Smooth muscle cell (in vitro differentiated cells): ENCODE measurements around the gene MAGEB3. TPM values are rescaled to one million over a fixed set of nuclear protein-coding genes. Genes with fewer than 3 reads are reported as not detected.

Source experiments
- DNase-seq: peaks from one replicate; lab custom pipeline; 2025; ENCODE audit not compliant: unreplicated experiment; lab: John Stamatoyannopoulos, UW
- H2AFZ ChIP-seq: fragments of 200-600 bp; sonication (generic); 2 replicates; pipeline ENCODE4 v1.6.0; 2016; ENCODE audit warnings: antibody characterized with exemption, low read depth, mild to moderate bottlenecking
- H3F3A ChIP-seq: fragments of 200-600 bp; sonication (generic); 2 replicates; pipeline ENCODE4 v1.6.0; 2017; ENCODE audit warnings: antibody characterized with exemption, low read depth
- H3K27ac ChIP-seq: fragments of 200-600 bp; sonication (generic); 2 replicates; pipeline ENCODE4 v1.5.1; 2016; ENCODE audit warnings: low read depth, mild to moderate bottlenecking
- H3K27me3 ChIP-seq: fragments of 200-600 bp; sonication (generic); 2 replicates; pipeline ENCODE4 v1.6.1; 2016; ENCODE audit warnings: low read depth, mild to moderate bottlenecking
- H3K36me3 ChIP-seq: fragments of 200-600 bp; sonication (generic); 2 replicates; pipeline ENCODE4 v1.5.1; 2016; ENCODE audit warnings: low read depth
- H3K4me1 ChIP-seq: fragments of 200-600 bp; sonication (generic); 2 replicates; pipeline ENCODE4 v1.5.1; 2016; ENCODE audit warnings: low read depth
- H3K4me2 ChIP-seq: fragments of 200-600 bp; sonication (generic); 2 replicates; pipeline ENCODE4 v1.6.0; 2016; ENCODE audit warnings: mild to moderate bottlenecking
- H3K4me3 ChIP-seq: fragments of 200-600 bp; sonication (generic); 2 replicates; pipeline ENCODE4 v1.5.1; 2016; ENCODE audit warnings: mild to moderate bottlenecking
- H3K79me2 ChIP-seq: fragments of 200-600 bp; sonication (generic); 2 replicates; pipeline ENCODE4 v1.6.0; 2016; ENCODE audit warnings: low read depth, mild to moderate bottlenecking
- H3K9ac ChIP-seq: fragments of 200-600 bp; sonication (generic); 2 replicates; pipeline ENCODE4 v1.6.0; 2016; ENCODE audit warnings: low read depth
- H3K9me3 ChIP-seq: fragments of 200-600 bp; sonication (generic); replicated peaks from 2 replicates; pipeline ENCODE4 v1.5.1; 2016; ENCODE audit warnings: low read depth
- H4K20me1 ChIP-seq: fragments of 200-600 bp; sonication (generic); 2 replicates; pipeline ENCODE4 v1.6.0; 2016; ENCODE audit warnings: low read depth
- CTCF ChIP-seq: fragments of 200-600 bp; sonication (generic); IDR thresholded peaks from 2 replicates; pipeline ENCODE4 v1.5.1; 2017; ENCODE audit warnings: borderline replicate concordance, mild to moderate bottlenecking, antibody characterized with exemption; ENCODE audit not compliant: insufficient read depth, poor library complexity, severe bottlenecking
- WGBS: methylation state at CpG from one replicate; pipeline ENCODE4 v1.1.7; 2016; ENCODE audit warnings: low lambda C conversion rate; 5-methylcytosine and 5-hydroxymethylcytosine counted together
- polyA plus RNA-seq: library from polyadenylated mRNA; unstranded; fragments of >200 nt; fragmentation: Nextera tagmentation; extraction: Ambion mirVana; gene quantifications from 2 replicates; pipeline ENCODE4 v1.2.1, GENCODE V29; 2016
- total RNA-seq: library from RNA; depleted of rRNA; stranded (reverse); fragments of >200 nt; gene quantifications from 2 replicates; pipeline ENCODE4 v1.2.3, GENCODE V29; 2014

MAGEB3 gene
- total and polyA plus RNA-seq, 2 experiments from 2014 or later: not detected

DNA sequence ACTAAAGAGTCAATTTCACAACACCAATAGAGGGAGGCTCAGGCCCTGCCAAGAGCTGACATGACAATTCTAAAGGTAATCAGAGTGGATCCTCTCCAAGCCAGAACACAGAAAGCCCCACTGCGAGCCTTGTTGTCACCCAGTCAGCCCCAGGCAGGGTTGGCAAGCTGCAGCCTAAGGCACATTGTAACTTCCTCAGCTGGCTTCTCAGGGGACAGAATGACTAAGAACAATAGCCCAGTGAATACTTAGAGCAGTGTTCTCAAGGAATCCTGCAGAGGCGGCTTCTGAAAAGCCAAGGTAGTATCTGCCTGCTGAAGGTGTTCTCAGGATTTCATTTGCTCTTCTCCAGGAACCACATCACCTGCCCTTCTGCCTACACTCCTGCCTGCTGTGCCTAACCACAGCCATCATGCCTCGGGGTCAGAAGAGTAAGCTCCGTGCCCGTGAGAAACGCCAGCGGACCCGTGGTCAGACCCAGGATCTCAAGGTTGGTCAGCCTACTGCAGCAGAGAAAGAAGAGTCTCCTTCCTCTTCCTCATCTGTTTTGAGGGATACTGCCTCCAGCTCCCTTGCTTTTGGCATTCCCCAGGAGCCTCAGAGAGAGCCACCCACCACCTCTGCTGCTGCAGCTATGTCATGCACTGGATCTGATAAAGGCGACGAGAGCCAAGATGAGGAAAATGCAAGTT is 11.4 kb downstream of the MAGEB3 start, which contains the start of gene MAGEB4:
MAGEB4 (plus strand) TSS at position 277 of the 692 bp plus-strand sequence; CDS start at position 413, 136 bp downstream.
- H3K27ac ChIP-seq: no peak within 1 kb of the TSS
- H3K9ac ChIP-seq: no peak within 1 kb of the TSS
- H3K79me2 ChIP-seq: no peaks in the 10 kb centered on the region
- no peaks in the 10 kb centered on the region for H3K4me1 ChIP-seq
- DNase-seq: no peak
- no peaks in the 10 kb centered on the region for H3K27me3 ChIP-seq
- H3K4me2 ChIP-seq: no peak within 1 kb of the TSS
- H4K20me1 ChIP-seq: no peaks in the 10 kb centered on the region
- no peaks in the 10 kb centered on the region for H3K36me3 ChIP-seq
- TF ChIP-seq CTCF: no peak
- no peaks in the 10 kb centered on the region for H3K9me3 ChIP-seq
- WGBS: 85% methylated on average over 10 of the region's 10 CpGs
- no peaks in the 10 kb centered on the region for H3F3A ChIP-seq
- no peak within 1 kb of the TSS for H2AFZ ChIP-seq
- no peak within 1 kb of the TSS for H3K4me3 ChIP-seq

GRCh38 chrX:30246769-30247489 is 16.5 kb downstream of the MAGEB3 start, which contains the start of gene MAGEB1:
Gene MAGEB1, plus strand, starts transcription at chrX:30247146. Its CDS starts 3,348 bp downstream, at chrX:30250494.
- 89% methylated on average over 37 of the region's 38 CpGs for WGBS
- DNase-seq: no peak

DNA sequence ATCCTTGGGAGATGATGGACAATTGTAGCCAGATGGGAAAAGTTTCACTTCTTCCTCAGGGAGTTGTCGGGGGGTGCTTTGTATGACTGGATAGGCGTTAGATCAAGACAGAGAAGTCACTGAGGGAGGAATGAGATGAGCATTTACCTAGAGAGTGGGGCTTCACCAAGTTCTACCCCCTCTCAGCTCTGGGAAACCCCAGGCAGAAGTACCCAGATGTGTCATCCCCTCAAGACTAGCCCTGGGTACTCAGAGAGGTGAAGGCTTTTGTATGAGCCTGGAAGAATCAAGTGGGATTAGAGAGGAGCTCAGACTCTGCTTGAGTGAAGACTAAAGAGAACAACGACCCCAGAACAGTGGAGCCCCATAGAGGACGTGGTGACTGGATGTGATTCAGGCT is 18.4 kb downstream of the MAGEB3 start:
- H3K9ac ChIP-seq: no peak overlapping the region
- H3K79me2 ChIP-seq: no peaks in the 10 kb centered on the region
- no peaks in the 10 kb centered on the region for H3K4me1 ChIP-seq
- no peaks in the 10 kb centered on the region for H3K27me3 ChIP-seq
- H4K20me1 ChIP-seq: no peaks in the 10 kb centered on the region
- WGBS: 65% methylated on average over 4 of the region's 4 CpGs
- H3K9me3 ChIP-seq: no peaks in the 10 kb centered on the region
- no peak overlapping the region for H3K27ac ChIP-seq
- H3K36me3 ChIP-seq: no peaks in the 10 kb centered on the region
- no peak overlapping the region for H3K4me2 ChIP-seq
- no peak for TF ChIP-seq CTCF
- DNase-seq: no peak
- no peak overlapping the region for H2AFZ ChIP-seq
- no peak overlapping the region for H3K4me3 ChIP-seq
- no peaks in the 10 kb centered on the region for H3F3A ChIP-seq

More at GRCh38 chrX:30246769-30247489, 16.5 kb downstream of the MAGEB3 start, which contains the start of gene MAGEB1:
- no peak within 1 kb of the TSS for H3K27ac ChIP-seq
- H3K79me2 ChIP-seq: no peaks in the 10 kb centered on the region
- H3K36me3 ChIP-seq: no peaks in the 10 kb centered on the region
- no peaks in the 10 kb centered on the region for H3K4me1 ChIP-seq
- H3K4me3 ChIP-seq: no peak within 1 kb of the TSS
- no peak within 1 kb of the TSS for H3K9ac ChIP-seq
- no peaks in the 10 kb centered on the region for H3K9me3 ChIP-seq
- TF ChIP-seq CTCF: no peak
- H3K4me2 ChIP-seq: no peak within 1 kb of the TSS
- no peaks in the 10 kb centered on the region for H4K20me1 ChIP-seq
- H3F3A ChIP-seq: no peaks in the 10 kb centered on the region
- no peak within 1 kb of the TSS for H2AFZ ChIP-seq
- no peaks in the 10 kb centered on the region for H3K27me3 ChIP-seq
